Panc1 (cell line): ENCODE measurements around the gene MED12L. TPM values are rescaled to one million over a fixed set of nuclear protein-coding genes. Genes with fewer than 3 reads are reported as not detected.

Experiments used
- ATAC-seq: fragments of 200-7000 bp; cut with Tn5 transposase; 2 replicates; pipeline ENCODE4 v1.9.1; 2020; ENCODE audit warnings: mild to moderate bottlenecking, moderate library complexity
- BruUV-seq: library from RNA; stranded (reverse); fragments of 400-500 nt; replicated peaks from 2 replicates; lab custom pipeline; 2021; lab: Mats Ljungman, UMichigan
- CTCF ChIA-PET: fragments of 300-600 bp; sonication (Branson Sonifier 250); formaldehyde crosslinking; loops from one replicate; lab custom pipeline; 2022; ENCODE audit warnings: antibody characterized with exemption; lab: Charles Lee
- POLR2A ChIA-PET: fragments of 300-600 bp; sonication (Branson Sonifier 250); formaldehyde crosslinking; loops from one replicate; lab custom pipeline; 2022; ENCODE audit warnings: antibody characterized with exemption; lab: Charles Lee
- DNase-seq: peaks from one replicate; pipeline ENCODE4 v3.0.0-alpha.2; 2010; ENCODE audit warnings: low read depth, low spot score
- H3K27ac ChIP-seq: 2 replicates; pipeline ENCODE4 v1.5.1; 2011; ENCODE audit warnings: mild to moderate bottlenecking, low read length, inconsistent platforms
- H3K27me3 ChIP-seq: fragments of 200-500 bp; sonication (Bioruptor generic); 2 replicates; pipeline ENCODE4 v1.6.0; 2014; ENCODE audit warnings: low read length, inconsistent platforms; ENCODE audit not compliant: control insufficient read depth, insufficient read depth
- H3K36me3 ChIP-seq: fragments of 200-500 bp; sonication (Bioruptor generic); 2 replicates; pipeline ENCODE4 v1.5.1; 2014; ENCODE audit warnings: inconsistent platforms, mild to moderate bottlenecking, low read length, moderate library complexity; ENCODE audit not compliant: control insufficient read depth, insufficient read depth
- H3K4me1 ChIP-seq: 2 replicates; pipeline ENCODE4 v1.5.1; 2011; ENCODE audit warnings: inconsistent platforms, mild to moderate bottlenecking, low read length, moderate library complexity; ENCODE audit not compliant: control insufficient read depth, insufficient read depth
- H3K4me3 ChIP-seq, 2 experiments: 2 replicates each; pipeline ENCODE4 v1.5.1; 2011 to 2012; ENCODE audit warnings: low read depth in 2 of 2, low read length in 2 of 2, mild to moderate bottlenecking in 2 of 2, inconsistent platforms in 1 of 2, moderate library complexity in 1 of 2
- H3K9me3 ChIP-seq: fragments of 200-500 bp; sonication (Bioruptor generic); 2 replicates; pipeline ENCODE4 v1.5.1; 2014; ENCODE audit warnings: low read depth, mild to moderate bottlenecking, inconsistent platforms, low read length, moderate library complexity; ENCODE audit not compliant: control insufficient read depth, insufficient read depth
- POLR2AphosphoS5 ChIP-seq: IDR thresholded peaks from 2 replicates; pipeline ENCODE4 v1.6.1; 2012; ENCODE audit warnings: mild to moderate bottlenecking, low read depth, low read length, moderate library complexity
- REST ChIP-seq, 2 experiments: IDR thresholded peaks; 2 replicates each; pipeline ENCODE4 v1.6.1; 2011 to 2012; ENCODE audit warnings: low read depth in 2 of 2, control low read depth in 1 of 2, low read length in 1 of 2, mild to moderate bottlenecking in 1 of 2, moderate library complexity in 1 of 2; ENCODE audit not compliant: insufficient read depth in 1 of 2
- SIN3A ChIP-seq: IDR thresholded peaks from 2 replicates; pipeline ENCODE4 v1.6.1; 2012; ENCODE audit warnings: low read depth, mild to moderate bottlenecking, low read length, moderate library complexity, borderline replicate concordance; ENCODE audit not compliant: insufficient read depth
- TCF7L2 ChIP-seq: IDR thresholded peaks from 2 replicates; pipeline ENCODE4 v1.6.1; 2011; ENCODE audit warnings: mild to moderate bottlenecking, low read depth, low read length, inconsistent platforms
- in situ Hi-C: cut with HindIII; loops from 2 replicates; pipeline ENCODE4 v1.10.0; 2016; ENCODE audit warnings: low sequenced_read_pairs, low pct_unique_long_range_greater_than_20kb
- intact Hi-C: fragments of 100-400 bp; cut with micrococcal nuclease; formaldehyde crosslinking; loops from one replicate; pipeline ENCODE4 v1.10.0; 2022; ENCODE audit not compliant: unreplicated experiment
- total RNA-seq: library from RNA; stranded (reverse); gene quantifications from one replicate; pipeline ENCODE4 v1.2.1, GENCODE V29; 2021; ENCODE audit not compliant: unreplicated experiment
- TF ChIP-seq, protein P1 (sequence below): fragments of 450-650 bp; IDR thresholded peaks from 2 replicates; pipeline ENCODE4 v1.5.1; 2017; ENCODE audit warnings: mild to moderate bottlenecking

Gene MED12L
- total RNA-seq, 1 experiment from 2014 or later: 2.8 TPM

DNA sequence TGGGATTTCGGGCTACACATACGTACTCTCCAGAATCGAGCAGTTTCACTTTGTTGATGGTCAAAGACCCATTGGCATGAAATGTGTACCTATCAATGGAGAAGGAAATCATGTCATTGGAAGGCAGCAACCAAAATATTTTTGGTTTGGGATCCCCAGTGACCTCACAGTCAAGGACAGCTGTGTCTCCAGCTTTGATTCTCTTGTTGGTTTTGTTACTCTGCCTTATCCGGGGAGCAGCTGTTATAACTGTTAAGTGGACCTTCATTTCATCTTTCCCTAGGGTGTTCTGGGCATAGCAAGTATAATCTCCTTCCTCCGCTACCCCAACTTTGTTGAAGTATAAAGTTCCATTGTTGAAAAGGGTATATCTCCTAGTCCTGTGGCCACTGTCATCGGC lies 352.4 kb downstream of the MED12L start:
- no peaks in the 10 kb centered on the region for H3K27me3 ChIP-seq
- ChIA-PET CTCF (no interaction called here), POLR2A (no interaction called here)
- H3K4me3 ChIP-seq: no peak overlapping the region
- H3K27ac ChIP-seq: no peak overlapping the region
- 0 out of 2 replicates have a peak, but pooled peaks cover 2% of the 10 kb centered on the region for H3K4me1 ChIP-seq
- intact Hi-C loops: no loop called here
- H3K36me3 ChIP-seq: no peaks in the 10 kb centered on the region
- DNase-seq (no peak), ATAC-seq (no peak)
- TF ChIP-seq TCF7L2 (no peak), SIN3A (no peak), POLR2AphosphoS5 (no peak), REST (IDR thresholded peaks at IDR 0.05; ENCODE audit: insufficient read depth in 1 of 2, low read depth in 2 of 2, low read length in 1 of 2) (no peak)
- TF ChIP-seq, protein P1, sequence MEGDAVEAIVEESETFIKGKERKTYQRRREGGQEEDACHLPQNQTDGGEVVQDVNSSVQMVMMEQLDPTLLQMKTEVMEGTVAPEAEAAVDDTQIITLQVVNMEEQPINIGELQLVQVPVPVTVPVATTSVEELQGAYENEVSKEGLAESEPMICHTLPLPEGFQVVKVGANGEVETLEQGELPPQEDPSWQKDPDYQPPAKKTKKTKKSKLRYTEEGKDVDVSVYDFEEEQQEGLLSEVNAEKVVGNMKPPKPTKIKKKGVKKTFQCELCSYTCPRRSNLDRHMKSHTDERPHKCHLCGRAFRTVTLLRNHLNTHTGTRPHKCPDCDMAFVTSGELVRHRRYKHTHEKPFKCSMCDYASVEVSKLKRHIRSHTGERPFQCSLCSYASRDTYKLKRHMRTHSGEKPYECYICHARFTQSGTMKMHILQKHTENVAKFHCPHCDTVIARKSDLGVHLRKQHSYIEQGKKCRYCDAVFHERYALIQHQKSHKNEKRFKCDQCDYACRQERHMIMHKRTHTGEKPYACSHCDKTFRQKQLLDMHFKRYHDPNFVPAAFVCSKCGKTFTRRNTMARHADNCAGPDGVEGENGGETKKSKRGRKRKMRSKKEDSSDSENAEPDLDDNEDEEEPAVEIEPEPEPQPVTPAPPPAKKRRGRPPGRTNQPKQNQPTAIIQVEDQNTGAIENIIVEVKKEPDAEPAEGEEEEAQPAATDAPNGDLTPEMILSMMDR: no peak
- no TSS peak for BruUV-seq
- in situ Hi-C loops: no loop called here
- no peaks in the 10 kb centered on the region for H3K9me3 ChIP-seq

- TF ChIP-seq, protein P1: peak; percentile 84
- TF ChIP-seq SIN3A: no peak
- intact Hi-C loops: loop anchor here (1.0 kb wide), 2 partner anchors 400 to 479 kb away; no protein-coding TSS in a partner anchor
- Histone ChIP-seq H3K27ac (no peak overlapping the region), H3K27me3 (no peaks in the 10 kb centered on the region), H3K4me3 (no peak overlapping the region), H3K9me3 (no peaks in the 10 kb centered on the region), H3K36me3 (no peaks in the 10 kb centered on the region), H3K4me1 (0 out of 2 replicates have a peak, but pooled peaks cover 2% of the 10 kb centered on the region)
- ChIA-PET POLR2A (no interaction called here), CTCF (interaction anchor here (0.5 to 3.1 kb wide), 3 partner anchors 10 to 1622 kb away, joined by 3 to 24 read pairs (median 4); no protein-coding TSS in a partner anchor)
- in situ Hi-C loops: no loop called here
- no TSS peak for BruUV-seq
- peak; percentile 94 for ATAC-seq
- peak; percentile 69 for DNase-seq
These were observed 354.2 kb downstream of the MED12L start for GRCh38 chr3:151439652-151440125.
